SW 1271 (cell line): Measurements from ENCODE around the gene NDFIP2.
"Not testable (repeated sequence)": the region's sequence is repeated elsewhere in the genome, so short reads cannot be mapped to it uniquely, and the experiment has no call there.

Experiments
- DNase-seq, 2 experiments: peaks; one replicate each; lab custom pipeline; 2025; lab: John Stamatoyannopoulos, UW

Gene NDFIP2

DNA sequence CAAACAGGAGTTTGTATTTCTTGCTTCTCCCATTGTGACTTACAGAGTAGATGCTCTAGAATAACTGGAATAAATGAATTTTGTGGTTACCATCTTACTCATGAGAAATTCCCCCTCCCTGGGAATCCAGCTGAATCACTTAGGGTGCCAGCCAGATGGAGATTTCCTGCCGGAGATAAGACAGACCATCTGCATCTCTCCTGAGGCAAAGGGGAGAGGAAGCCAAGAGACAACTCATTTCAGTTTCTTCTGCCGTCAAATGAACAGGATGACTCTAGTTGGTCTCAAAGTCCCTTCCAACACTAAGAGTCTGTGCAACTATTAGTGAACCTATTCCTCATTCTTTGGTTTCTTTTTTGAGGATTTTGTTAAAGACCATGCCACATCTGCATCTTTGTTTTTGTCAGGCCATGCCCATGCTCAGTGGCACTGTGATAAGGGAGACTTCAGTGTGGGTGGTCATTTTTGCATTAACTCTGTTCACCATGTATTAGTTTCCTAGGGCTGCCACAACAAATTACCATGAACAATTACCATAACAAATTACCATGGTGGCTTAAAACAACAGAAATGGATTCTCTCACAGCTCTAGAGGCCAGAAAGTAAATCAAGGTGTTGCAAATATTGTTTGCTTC lies 112.8 kb downstream of the NDFIP2 start:
- no peak for DNase-seq

DNA sequence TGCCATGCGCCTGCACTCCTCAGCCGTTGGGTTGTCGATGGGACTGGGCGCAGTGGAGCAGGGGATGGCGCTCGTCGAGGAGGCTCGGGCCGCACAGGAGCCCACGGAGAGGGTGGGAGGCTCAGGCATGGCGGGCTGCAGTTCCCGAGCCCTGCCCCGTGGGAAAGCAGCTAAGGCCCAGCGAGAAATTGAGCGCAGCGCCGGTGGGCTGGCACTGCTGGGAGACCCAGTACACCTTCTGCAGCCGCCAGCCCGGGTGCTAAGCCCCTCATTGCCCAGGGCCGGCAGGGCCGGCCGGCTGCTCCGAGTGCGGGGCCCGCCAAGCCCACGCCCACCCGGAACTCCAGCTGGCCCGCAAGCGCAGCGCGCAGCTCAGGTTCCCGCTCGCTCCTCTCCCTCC lies 119.2 kb downstream of the NDFIP2 start:
- DNase-seq: not testable (repeated sequence)

DNA sequence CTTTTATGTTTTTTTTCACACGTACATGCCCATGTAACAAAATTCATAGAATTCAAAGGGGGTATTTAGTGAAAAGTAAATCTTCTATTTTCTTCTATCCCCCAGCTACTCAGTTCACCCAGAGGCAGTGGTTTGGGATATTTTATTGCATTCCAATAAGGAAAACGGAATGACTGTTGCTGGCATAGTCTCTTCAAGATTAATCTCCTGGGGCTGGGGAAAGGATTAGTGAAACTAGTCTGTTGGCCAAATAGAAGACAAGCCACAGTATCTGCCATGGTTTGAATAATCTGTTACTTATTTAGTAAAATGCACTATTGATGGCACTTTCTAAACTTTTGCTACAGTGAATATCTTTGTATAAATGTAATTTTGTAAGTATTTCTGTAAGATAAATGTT lies 122.0 kb downstream of the NDFIP2 start:
- DNase-seq: no peak

DNA sequence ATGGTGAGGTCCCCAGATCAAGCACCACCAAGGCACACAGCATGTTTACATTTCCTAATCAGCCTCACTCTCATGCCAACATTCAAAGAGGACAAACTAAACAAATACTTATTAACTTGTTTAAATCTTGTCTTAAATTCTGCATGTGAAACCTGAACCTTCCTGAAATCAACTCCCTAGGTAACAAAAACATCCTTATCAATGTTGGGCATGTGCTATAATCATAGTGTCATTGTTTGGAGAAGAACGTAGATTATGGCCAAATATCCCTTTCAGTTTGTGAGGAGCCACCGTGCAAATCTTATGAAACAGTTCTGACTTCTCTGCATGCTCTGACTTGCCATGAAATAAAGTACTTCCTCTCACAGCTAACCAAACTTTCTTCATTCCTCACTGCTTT lies 123.8 kb downstream of the NDFIP2 start:
- no peak for DNase-seq
